Left hindlimb (tissue), 1 donor: ENCODE measurements around the gene SEC63.
"Not testable (repeated sequence)": the region's sequence is repeated elsewhere in the genome, so short reads cannot be mapped to it uniquely, and the experiment has no call there.

Source experiments
- DNase-seq: peaks from one replicate; pipeline ENCODE4 v3.0.0-alpha.2; 2018

The SEC63 gene

DNA sequence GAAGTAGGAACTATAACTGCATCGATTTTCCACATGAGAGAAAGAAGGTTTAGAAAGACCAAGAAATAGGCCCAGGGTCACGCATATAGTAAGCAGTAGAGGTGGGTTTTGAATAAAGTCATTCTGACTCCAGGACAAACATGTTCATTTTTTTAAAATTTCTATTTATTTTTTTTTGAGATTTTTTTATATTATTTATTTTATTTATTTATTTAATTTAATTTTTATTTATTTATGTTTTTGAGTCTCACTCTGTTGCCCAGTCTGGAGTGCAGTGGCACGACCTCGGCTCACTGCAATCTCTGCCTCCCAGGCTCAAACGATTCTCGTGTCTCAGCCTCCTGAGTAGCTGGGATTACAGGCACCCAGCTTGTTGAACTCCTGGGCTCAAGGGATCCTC, 13.2 kb upstream of the SEC63 start:
- DNase-seq, result no peak

DNA sequence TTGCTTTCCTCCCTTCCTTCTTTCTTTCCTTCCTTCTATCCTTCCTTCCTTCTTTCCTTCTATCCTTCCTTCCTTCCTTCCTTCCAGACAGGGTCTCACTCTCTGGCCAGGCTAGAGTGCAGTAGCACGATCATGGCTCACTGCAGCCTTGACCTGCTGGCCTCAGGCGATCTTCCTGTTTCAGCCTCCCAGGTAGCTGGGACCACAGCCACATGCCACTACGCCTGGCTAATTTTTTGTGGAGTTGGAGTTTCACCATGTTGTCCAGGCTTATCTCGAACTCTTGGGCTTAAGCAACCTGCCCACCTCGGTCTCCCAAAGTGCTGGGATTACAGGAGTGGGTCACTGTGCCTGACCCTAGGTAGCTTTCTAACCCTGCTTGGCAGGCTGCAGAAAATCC, 12.2 kb upstream of the SEC63 start:
- DNase-seq, result no peak

DNA sequence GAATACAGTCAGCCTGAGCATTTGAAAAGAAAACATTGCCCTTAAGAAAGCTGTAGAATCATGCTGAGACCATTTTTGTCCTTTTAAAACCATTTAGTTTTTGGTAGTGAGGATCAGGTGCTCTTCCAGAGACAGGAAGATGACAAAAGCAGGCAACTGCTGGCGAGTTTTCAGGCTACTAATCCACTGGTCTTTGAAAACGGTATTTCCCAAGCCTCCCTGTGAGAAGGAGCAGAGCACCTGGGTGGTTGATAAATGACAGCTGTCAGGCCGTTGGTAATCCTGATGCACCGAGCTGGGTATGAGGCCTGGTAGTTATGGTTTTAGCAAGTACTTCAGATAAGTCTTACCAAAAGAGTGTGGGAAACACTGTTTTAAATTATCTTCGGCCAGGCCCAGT, 10.1 kb upstream of the SEC63 start:
- DNase-seq, result no peak

DNA sequence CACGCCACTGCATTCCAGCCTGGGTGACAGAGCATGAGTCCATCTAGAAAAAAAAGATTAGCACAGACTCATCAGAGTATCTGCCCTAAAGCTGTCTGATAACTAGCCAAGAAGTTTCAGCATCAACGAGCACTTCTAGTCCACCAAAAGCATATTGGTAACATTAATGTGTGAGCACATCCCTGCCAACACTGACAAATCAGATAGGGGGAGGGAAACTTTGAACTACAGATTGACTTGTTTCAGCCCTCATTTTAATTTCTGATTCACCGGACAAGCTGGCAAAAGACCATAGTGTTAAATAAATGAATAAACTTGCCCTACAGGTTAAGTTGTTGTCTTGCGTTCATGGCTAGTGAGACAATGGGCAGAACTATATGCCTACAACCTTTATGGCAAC, 7.7 kb upstream of the SEC63 start:
- no peak for DNase-seq

DNA sequence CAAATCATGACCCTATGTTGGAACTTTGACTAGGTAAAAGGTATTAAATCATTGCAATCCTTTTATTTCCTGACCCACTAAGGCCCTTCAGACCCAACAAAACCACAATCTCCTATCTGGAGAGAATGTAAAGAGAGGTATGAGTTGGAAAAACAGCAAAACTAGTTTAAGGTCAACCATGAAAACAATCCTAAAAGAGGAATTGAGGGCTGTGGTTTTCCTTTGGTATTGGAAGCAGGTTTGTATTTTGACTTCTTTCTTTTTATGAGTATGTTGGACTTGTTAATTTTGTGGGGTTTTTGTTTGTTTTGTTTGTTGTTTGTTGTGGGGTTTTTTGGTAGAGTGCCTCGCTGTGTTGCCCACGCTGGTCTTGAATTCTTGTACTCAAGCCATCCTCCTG, 4.7 kb upstream of the SEC63 start:
- no peak for DNase-seq

DNA sequence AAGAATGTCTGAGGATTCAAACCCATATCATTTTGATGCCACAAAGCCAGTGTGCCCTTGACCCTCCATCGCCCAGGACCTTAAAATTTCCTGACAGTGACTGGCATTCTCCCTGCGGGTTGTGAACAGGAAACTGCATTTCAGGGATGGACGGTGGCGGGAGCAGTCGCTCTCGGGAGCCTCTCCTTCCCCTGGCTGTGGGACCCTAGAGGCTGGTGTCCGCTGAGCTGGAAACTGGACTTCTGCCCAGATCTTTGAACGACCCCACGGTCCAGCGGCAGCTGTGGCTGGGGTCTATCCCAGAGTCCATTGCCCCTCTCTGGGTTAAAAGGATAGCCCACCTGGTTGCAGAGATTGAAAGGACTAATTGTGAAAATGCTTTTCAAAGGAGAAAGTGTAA, 1.4 kb upstream of the SEC63 start:
- DNase-seq, result no peak

DNA sequence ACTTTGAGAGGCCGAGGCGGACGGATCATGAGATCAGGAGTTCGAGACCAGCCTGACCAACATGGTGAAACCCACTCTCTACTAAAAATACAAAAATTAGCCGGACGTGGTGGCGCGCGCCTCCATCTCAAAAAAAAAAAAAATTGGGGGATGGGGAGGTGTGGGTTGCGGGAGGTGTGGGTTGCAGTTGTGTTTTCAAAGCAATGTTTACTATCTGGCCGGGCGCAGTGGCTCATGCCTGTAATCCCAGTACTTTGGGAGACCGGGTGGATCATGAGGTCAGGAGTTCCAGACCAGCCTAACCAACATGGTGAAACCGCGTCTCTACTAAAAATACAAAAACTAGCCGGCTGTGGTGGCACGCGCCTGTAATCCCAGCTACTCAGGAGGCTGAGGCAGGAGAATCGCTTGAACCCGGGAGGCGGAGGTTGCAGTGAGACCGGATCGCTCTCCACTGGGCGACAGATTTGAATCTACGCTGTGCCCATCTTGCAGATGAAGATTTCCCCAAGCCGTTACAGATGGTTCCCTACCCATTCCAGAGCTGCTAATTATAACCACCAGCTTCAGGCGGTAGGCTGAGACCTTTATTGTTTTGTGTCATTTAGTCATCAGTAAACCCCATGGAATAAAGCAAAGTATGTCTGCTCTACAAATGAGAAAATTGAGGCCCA, 818 bp upstream of the SEC63 start:
- not testable (repeated sequence) for DNase-seq

DNA sequence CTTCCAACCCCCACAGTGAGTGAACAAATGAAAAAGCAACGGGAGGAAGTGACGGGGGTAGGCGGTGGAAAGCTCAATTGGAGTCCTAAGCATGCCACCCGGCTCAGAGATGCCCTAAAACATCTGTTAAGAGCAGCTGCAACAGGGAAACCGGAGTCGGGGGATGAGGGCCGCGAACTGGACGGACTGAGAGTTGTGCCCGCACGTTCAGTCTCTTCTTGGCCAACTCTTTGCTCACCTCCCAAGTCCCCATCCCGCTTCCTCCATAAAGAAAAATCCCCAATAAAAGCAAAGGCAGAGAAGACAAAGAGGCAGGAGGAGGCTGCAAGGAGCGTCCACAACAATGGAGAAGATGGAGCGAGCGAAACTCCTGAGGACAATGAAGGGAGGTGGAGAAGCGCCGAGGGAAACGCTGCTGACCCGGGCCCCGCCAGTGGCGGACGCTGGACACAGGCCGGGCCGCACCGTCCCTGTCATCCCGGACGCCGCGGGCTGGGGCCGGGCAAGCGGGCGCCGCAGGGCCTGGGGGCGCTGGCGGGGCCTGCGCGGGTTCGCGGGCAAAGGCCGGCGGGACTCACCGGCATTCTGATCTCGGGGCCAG, 600 bp downstream of the SEC63 start:
- peak; percentile 74 for DNase-seq

DNA sequence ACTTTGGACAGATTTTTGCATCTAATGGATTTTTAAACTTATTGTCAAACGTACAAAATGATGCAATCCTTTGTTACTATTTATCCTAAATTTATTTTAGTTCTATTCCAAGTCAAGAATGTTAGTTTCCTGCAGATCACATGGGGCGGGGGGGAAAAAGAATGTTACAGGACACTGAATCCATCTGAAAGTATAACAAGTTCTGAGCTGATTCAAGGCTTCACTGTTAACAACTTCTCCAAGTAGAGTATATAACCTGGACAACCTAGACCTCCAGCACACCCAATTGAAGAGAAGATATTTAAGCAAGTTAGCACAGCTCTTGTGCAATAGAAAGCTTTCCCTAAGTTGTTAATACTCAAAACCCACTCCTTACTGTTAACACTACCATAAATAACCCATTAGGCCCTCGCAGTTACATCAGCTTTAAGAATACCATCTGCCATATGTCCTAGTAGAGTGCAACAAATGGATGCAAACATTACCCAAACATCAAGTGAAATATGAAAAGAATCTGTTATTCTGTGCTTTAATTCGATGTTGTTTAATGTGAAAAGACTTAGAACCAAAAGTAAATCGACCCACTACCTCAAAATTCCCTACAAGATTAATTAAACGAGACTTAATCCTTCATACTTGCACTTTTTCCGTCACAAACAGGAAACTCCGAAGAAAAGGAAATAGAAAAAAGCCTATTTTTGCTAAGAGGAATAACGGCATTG, 1.3 kb downstream of the SEC63 start:
- DNase-seq, result no peak

DNA sequence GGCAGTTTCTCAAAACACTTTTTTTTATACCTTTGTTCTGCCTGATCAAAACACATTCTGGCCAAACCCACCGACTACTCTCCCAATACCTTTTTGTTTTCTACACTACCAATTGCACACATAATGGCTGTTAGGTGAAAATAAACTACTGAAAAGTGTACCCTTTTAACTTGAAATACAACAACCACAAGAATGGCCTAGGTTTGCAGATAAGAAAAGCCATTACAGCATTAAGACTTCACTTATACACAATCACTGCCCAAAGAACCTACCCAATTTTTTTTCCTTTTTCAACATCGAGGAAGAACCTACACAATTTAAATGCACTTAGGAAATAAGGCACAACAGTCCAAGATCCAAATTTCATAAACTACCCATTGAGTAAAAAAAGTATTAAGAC, 1.8 kb downstream of the SEC63 start:
- no peak for DNase-seq

DNA sequence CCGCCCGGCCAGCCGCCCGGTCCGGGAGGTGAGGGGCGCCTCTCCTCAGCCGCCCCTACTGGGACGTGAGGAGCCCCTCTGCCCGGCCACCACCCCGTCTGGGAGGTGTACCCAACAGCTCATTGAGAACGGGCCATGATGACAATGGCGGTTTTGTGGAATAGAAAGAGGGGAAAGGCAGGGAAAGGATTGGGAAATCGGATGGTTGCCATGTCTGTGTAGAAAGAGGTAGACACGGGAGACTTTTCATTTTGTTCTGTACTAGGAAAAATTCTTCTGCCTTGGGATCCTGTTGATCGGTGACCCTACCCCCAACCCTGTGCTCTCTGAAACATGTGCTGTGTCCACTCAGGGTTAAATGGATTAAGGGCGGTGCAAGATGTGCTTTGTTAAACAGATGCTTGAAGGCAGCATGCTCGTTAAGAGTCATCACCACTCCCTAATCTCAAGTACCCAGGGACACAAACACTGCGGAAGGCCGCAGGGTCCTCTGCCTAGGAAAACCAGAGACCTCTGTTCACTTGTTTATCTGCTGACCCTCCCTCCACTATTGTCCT, 4.1 kb downstream of the SEC63 start:
- not testable (repeated sequence) for DNase-seq

DNA sequence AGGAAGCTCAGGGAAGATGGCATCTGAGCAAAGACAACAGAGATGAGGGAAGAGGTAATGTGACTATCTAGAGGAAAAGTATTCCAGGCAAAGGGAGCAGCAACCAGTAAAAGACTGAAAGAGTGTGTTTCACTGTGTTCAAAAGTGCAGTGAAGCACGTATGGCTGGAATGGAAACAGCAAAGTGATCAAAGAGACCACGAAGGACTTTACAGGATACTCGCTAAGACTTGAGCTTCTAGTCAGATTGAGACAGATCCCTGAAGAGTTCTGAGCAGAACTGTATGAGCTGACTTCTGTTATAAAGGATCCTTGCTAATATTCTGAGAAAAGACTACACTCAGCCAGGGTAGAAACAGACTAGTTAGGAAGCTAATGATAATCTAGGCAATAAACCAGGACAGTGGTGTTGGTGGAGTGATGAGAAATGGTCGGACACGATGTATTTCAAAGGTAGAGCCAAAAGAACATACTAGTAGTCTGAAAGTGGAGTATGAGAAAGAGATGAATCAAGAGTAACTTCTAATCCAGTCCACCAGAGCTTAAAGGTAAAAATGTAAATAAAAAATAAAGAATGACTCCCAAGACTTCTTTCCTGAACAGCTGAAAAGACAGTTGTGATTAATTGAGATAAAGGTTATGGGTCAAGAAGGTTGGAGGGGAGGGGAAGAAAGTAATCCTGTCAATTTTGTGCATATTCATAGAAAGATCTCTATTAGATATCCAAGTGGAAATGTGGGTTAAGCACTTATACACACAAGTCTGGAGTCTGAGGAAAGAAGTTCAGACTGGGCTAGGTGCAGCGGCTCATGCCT, 14.2 kb downstream of the SEC63 start:
- DNase-seq, result no peak

DNA sequence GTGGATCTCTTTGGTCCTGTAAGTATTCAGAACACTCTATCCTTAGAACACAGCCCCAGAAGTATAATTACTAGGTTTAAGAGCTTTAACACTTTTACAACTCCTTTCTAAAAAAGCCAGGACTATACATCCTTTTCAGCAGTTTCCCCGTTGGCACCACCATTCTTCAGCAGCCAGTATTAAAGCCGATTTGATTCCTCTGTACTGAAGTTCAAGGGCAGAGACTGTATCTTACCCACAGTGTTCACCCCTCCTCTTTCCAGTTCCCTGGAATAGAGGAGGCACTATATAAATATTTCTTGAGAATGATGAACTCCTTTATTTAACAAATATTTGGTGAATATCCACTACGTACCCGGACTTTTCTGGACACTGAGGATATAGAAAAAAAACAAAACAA, 15.9 kb downstream of the SEC63 start:
- no peak for DNase-seq

DNA sequence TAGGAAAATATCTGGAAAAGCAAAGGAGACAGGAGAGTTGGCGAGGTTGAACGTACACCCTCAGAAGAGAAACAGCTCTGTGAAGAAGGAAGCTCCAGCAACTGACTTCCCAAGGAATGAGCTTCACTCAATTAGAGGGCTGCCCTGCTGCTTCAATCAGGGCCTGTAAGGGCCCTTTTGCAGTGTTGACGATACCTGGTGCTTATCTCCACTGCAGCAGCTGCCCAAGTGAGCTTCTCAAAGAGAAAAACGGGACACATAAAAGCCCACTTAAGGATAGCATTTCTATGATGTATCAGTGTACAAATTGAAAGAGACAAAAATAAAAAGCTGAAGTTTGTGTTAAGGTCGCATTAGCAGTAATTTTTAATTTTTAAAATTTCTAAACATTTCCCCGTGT, 16.4 kb downstream of the SEC63 start:
- no peak for DNase-seq

DNA sequence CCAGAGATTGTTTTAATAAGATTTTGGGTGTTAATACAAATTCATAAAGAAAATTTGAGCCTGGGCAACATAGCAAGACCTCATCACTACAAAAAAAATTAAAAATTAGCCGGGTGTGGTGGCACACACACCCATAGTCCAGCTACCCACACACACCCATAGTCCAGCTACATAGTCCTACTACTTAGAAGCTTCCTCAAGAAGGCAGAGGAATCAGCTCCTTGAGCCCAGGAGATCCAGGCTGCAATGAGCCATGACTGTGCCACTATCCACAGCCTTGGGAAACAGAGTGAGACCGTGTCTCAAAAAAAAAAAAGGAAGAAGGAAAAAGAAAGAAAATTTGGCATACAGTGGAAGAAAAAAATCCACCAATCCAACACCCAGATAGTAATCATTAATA, 16.8 kb downstream of the SEC63 start:
- no peak for DNase-seq

DNA sequence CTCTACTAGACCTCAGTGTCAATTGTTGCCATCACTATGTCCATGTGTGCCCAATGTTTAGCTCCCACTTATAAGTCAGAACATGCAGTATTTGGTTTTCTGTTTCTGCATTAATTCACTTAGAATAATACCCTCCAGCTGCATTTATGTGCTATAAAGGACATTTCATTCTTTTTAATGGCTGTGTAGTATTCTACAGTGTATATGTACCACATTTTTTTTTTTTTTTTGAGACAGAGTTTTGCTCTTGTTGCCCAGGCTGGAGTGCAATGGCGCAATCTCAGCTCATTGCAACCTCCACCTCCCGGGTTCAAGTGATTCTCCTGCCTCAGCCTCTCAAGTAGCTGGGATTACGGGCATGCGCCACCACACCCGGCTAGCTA, 21.1 kb downstream of the SEC63 start:
- not testable (repeated sequence) for DNase-seq

DNA sequence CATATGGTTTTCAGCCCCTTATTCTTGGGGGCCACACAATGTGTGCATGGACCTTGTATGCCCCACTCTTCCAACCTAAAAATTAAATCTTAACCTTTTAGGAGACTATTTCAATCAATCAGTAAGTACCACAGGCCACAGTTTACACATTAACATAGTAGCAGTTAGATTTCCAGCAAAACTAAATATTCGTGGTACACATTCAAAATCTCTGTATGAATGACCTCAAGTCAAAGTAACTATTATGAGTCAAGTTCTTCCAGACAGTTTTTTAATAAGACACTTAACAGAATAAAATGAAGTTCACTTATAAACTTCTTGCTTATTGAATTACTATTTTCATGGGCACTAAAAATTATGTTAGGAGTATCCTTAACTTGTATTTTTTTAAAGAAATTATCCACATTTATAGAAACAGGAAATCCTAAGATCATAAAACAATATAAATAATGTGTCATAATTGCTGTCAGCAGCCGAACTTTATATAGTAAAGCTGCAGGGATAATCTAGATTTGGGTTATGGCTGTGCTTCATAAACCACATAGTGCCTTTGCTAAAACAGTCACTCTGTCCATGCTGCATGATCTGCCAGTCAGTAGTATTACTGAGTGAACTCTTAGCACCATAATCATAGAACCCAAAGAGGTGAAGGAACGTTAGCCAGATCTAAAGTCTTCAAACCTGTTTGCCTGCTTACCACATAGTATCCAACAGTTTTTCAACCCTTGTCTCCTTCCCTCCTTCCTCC, 21.7 kb downstream of the SEC63 start:
- DNase-seq, result no peak

DNA sequence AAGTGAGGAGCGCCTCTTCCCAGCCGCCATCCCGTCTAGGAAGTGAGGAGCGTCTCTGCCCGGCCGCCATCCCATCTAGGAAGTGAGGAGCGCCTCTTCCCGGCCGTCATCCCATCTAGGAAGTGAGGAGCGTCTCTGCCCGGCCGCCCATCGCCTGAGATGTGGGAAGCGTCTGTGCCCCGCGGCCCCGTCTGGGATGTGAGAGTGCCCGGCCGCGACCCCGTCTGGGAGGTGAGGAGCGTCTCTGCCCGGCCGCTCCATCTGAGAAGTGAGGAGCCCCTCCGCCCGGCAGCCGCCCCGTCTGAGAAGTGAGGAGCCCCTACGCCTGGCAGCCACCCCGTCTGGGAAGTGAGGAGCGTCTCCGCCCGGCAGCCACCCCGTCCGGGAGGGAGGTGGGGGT, 23.8 kb downstream of the SEC63 start:
- not testable (repeated sequence) for DNase-seq

DNA sequence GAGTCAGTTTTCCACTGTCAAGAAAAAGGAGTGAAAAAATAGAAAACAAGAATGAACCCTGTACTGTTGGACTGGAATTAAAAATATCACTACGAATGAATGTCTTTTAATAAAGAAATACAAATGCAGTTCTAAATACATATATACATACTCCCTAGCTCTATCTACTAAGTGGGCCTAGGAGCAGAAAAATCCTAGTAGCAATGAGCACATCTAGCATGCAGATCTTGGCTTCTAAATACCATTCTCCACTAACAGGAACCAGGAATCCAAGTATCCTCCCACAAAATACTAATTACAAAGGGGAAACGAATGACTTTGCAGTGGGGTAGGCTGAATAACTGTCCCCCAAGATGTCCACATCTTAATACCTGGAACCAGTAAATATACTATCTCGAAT, 25.4 kb downstream of the SEC63 start:
- no peak for DNase-seq

DNA sequence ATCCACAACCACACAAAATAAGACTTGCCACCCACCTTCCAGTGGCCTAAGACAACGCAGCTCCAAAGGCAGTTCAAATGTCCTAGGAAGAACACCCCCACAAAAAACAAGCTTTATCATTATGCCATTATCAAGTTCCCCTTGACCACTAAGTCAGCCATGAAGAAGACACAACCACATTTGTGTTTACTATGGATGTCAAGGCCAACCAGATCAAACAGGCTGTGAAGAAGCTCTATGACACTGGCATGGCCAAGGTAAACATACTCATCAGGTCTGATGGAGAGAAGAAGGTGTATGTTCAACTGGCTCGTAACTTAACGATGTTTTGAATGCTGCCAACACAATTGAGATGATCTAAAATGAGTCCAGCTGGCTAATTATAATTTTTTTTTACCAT, 26.1 kb downstream of the SEC63 start:
- no peak for DNase-seq

DNA sequence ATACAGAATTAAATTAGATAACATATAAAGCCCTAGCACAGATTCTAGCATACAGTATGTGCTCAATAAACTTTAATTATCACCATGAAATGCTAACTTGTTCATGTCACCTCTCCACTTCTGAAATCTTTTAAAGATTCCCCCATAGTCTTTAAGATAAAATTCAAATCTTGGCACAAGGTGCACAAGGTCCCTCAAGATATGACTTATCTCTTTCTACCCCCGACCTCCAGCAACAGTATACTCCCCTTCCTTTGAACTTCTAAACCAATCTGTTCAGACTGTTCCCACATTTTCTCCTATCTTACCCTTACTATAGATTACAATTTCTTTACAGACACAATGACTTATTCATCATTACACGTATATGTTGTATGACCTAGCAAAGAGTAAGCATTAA, 29.0 kb downstream of the SEC63 start:
- no peak for DNase-seq
